Measurements from ENCODE around the gene IDH2. TPM values are rescaled to one million over a fixed set of nuclear protein-coding genes. Genes with fewer than 3 reads are reported as not detected.

The IDH2 gene
- total and polyA plus RNA-seq, 2 of the 13 experiments (the other 11 are each of a cell fraction or from before 2014, with no cell fraction given), result 121 to 145 TPM

DNA sequence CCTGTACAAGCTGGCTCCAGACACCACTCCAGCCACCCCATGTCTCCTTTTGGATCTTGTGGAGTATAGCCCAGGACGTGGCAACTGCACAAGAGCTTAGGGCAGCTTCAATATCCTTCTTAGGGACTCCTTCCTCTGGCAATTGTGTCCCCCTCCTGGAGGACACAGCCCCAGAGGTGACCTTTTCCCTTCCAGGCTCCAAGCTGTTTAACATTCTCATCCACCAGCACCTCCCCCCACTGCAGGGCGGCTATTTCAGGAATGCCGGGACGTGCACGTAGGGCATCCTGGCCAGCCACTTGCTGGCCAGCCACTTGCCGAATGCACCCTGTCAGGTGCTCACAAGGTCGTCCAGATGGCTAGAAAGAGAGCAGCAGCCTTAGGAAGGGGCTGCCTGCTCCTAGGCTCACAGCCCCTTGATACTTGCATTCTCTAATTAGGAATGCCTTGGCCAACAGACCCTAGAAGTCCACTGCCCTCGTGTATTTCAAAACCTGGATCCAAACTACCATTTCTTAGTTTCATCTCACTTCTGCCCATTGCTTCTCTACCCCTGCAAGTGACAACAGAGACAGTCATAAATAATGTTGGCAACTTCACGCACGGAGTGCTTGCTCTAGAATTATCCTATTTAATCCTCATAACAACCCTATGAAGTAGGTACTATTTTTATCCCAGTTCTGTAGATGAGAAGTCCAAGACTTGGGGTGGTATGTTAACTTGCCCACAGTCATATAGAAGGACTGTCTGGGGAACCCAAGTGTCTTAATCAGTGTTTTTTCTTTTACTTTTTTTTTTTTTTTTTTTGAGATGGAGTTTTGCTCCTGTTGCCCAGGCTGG is 24.5 kb upstream of the IDH2 start (continued):
- peak; percentile 66; the same call in 1 of the 2 replicates for TF ChIP-seq MYC (CRISPR knock-in tag; IDR thresholded peaks at IDR 0.05; ENCODE audit: borderline replicate concordance)
- no peak for TF ChIP-seq ZNF430 (CRISPR knock-in tag; IDR thresholded peaks at IDR 0.05)
- TF ChIP-seq SKIL (CRISPR knock-in tag; IDR thresholded peaks at IDR 0.05; ENCODE audit: borderline replicate concordance), result peak; percentile 81
- peak; percentile 83 for TF ChIP-seq FOXP4 (CRISPR knock-in tag; IDR thresholded peaks at IDR 0.05)
- TF ChIP-seq, protein P1, sequence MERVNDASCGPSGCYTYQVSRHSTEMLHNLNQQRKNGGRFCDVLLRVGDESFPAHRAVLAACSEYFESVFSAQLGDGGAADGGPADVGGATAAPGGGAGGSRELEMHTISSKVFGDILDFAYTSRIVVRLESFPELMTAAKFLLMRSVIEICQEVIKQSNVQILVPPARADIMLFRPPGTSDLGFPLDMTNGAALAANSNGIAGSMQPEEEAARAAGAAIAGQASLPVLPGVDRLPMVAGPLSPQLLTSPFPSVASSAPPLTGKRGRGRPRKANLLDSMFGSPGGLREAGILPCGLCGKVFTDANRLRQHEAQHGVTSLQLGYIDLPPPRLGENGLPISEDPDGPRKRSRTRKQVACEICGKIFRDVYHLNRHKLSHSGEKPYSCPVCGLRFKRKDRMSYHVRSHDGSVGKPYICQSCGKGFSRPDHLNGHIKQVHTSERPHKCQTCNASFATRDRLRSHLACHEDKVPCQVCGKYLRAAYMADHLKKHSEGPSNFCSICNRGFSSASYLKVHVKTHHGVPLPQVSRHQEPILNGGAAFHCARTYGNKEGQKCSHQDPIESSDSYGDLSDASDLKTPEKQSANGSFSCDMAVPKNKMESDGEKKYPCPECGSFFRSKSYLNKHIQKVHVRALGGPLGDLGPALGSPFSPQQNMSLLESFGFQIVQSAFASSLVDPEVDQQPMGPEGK (CRISPR knock-in tag; IDR thresholded peaks at IDR 0.05), result peak; percentile 52
- no peak for TF ChIP-seq SNAPC4 (CRISPR knock-in tag; IDR thresholded peaks at IDR 0.05)
- TF ChIP-seq ONECUT2 (CRISPR knock-in tag; IDR thresholded peaks at IDR 0.05), result no peak
- no peak for TF ChIP-seq ZSCAN29 (CRISPR knock-in tag; conservative IDR thresholded peaks at IDR 0.05)
- no peak for TF ChIP-seq ARNT (IDR thresholded peaks at IDR 0.05)
- TF ChIP-seq BRD4 (CRISPR knock-in tag; IDR thresholded peaks at IDR 0.05), result no peak
- TF ChIP-seq SMARCC2 (IDR thresholded peaks at IDR 0.05), result no peak
- no peak for TF ChIP-seq KDM4B (CRISPR knock-in tag; IDR thresholded peaks at IDR 0.05)
- TF ChIP-seq SP1 (IDR thresholded peaks at IDR 0.05), result no peak
- no peak; the same call in 1 of the 2 replicates for TF ChIP-seq SP1 (CRISPR knock-in tag; IDR thresholded peaks at IDR 0.05)
- TF ChIP-seq, protein P2, sequence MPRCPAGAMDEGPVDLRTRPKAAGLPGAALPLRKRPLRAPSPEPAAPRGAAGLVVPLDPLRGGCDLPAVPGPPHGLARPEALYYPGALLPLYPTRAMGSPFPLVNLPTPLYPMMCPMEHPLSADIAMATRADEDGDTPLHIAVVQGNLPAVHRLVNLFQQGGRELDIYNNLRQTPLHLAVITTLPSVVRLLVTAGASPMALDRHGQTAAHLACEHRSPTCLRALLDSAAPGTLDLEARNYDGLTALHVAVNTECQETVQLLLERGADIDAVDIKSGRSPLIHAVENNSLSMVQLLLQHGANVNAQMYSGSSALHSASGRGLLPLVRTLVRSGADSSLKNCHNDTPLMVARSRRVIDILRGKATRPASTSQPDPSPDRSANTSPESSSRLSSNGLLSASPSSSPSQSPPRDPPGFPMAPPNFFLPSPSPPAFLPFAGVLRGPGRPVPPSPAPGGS (CRISPR knock-in tag; IDR thresholded peaks at IDR 0.05), result no peak
- TF ChIP-seq AHR (CRISPR knock-in tag; IDR thresholded peaks at IDR 0.05), result no peak
- TF ChIP-seq KDM1A (CRISPR knock-in tag; IDR thresholded peaks at IDR 0.05), result 0 out of 2 replicates have a peak, but pooled peaks have one; percentile 24
- peak; percentile 43; the same call in 1 of the 2 replicates for TF ChIP-seq ELF3 (CRISPR knock-in tag; IDR thresholded peaks at IDR 0.05)
